HepG2 (cell line): ENCODE measurements around the gene ELAPOR1. TPM values are rescaled to one million over a fixed set of nuclear protein-coding genes. Genes with fewer than 3 reads are reported as not detected.

Source experiments
- AGO2 ChIP-seq: fragments of 200-400 bp; formaldehyde crosslinking; optimal IDR thresholded peaks from 2 replicates; pipeline ENCODE3; 2017; ENCODE audit warnings: mild to moderate bottlenecking, low read depth, low read length, moderate library complexity
- ATF3 ChIP-seq: sonication (generic); formaldehyde crosslinking; IDR thresholded peaks from 2 replicates; pipeline ENCODE4 v1.4.0; 2020; ENCODE audit warnings: missing genetic modification reagents
- ATF7 ChIP-seq, 2 experiments: fragments of 450-650 bp in 1 of 2; sonication (generic) in 1 of 2; formaldehyde crosslinking in 1 of 2; IDR thresholded peaks; 2 replicates each; pipeline versions ENCODE4 v1.4.0 to v1.6.1; 2016 to 2020; ENCODE audit warnings: antibody characterized with exemption in 1 of 2, mild to moderate bottlenecking in 1 of 2, missing genetic modification reagents in 1 of 2
- CAMTA2 ChIP-seq: sonication (generic); formaldehyde crosslinking; IDR thresholded peaks from 2 replicates; pipeline ENCODE4 v1.4.0; 2020; ENCODE audit warnings: mild to moderate bottlenecking, missing genetic modification reagents, borderline replicate concordance
- CREM ChIP-seq, 2 experiments: sonication (generic) in 1 of 2; formaldehyde crosslinking in 1 of 2; IDR thresholded peaks; 2 replicates each; pipeline versions ENCODE4 v1.4.0 to v1.6.1; 2016 to 2020; ENCODE audit warnings: antibody characterized with exemption in 1 of 2, mild to moderate bottlenecking in 1 of 2, missing genetic modification reagents in 1 of 2
- CSRNP2 ChIP-seq: sonication (generic); formaldehyde crosslinking; conservative IDR thresholded peaks from 2 replicates; pipeline ENCODE4 v1.8.0; 2022; ENCODE audit warnings: low read depth, missing genetic modification reagents
- FOXP4 ChIP-seq: sonication (generic); formaldehyde crosslinking; IDR thresholded peaks from 2 replicates; pipeline ENCODE4 v1.4.0; 2020; ENCODE audit warnings: missing genetic modification reagents
- GLI4 ChIP-seq: sonication (generic); formaldehyde crosslinking; IDR thresholded peaks from 2 replicates; pipeline ENCODE4 v1.5.1; 2020; ENCODE audit warnings: missing genetic modification reagents, mild to moderate bottlenecking, moderate library complexity, borderline replicate concordance
- IRF1 ChIP-seq: sonication (generic); formaldehyde crosslinking; IDR thresholded peaks from 2 replicates; pipeline ENCODE4 v1.4.0; 2020; ENCODE audit warnings: low read depth, mild to moderate bottlenecking, missing genetic modification reagents
- NFE2L1 ChIP-seq: sonication (generic); formaldehyde crosslinking; IDR thresholded peaks from 2 replicates; pipeline ENCODE4 v1.4.0; 2020; ENCODE audit warnings: missing genetic modification reagents, mild to moderate bottlenecking, borderline replicate concordance
- NFIC ChIP-seq: IDR thresholded peaks from 2 replicates; pipeline ENCODE4 v1.6.1; 2012; ENCODE audit warnings: mild to moderate bottlenecking, low read length, inconsistent platforms
- NPAS2 ChIP-seq: sonication (generic); formaldehyde crosslinking; IDR thresholded peaks from 2 replicates; pipeline ENCODE4 v1.8.0; 2022; ENCODE audit warnings: mild to moderate bottlenecking, missing genetic modification reagents, borderline replicate concordance
- POLR2A ChIP-seq, 2 experiments: IDR thresholded peaks; 2 replicates each; pipeline ENCODE4 v1.6.1; 2011; ENCODE audit warnings: low read depth in 2 of 2, low read length in 2 of 2, mild to moderate bottlenecking in 1 of 2, moderate library complexity in 1 of 2; ENCODE audit not compliant: insufficient read depth in 1 of 2
- SIN3A ChIP-seq: IDR thresholded peaks from 2 replicates; pipeline ENCODE4 v1.6.1; 2011; ENCODE audit warnings: low read depth, mild to moderate bottlenecking, control low read depth, low read length, borderline replicate concordance
- SMAD1 ChIP-seq: sonication (generic); formaldehyde crosslinking; IDR thresholded peaks from 2 replicates; pipeline ENCODE4 v1.4.0; 2020; ENCODE audit warnings: missing genetic modification reagents, low read depth, mild to moderate bottlenecking, borderline replicate concordance
- SSRP1 ChIP-seq: IDR thresholded peaks from 2 replicates; pipeline ENCODE4 v1.6.1; 2016; ENCODE audit warnings: control low read depth
- TFAP4 ChIP-seq: sonication (generic); IDR thresholded peaks from 2 replicates; pipeline ENCODE4 v1.6.1; 2016; ENCODE audit warnings: low read depth, borderline replicate concordance
- ZBTB21 ChIP-seq: sonication (generic); formaldehyde crosslinking; IDR thresholded peaks from 2 replicates; pipeline ENCODE4 v1.4.0; 2020; ENCODE audit warnings: missing genetic modification reagents
- ZBTB38 ChIP-seq: sonication (generic); formaldehyde crosslinking; IDR thresholded peaks from 2 replicates; pipeline ENCODE4 v1.5.1; 2020; ENCODE audit warnings: mild to moderate bottlenecking, missing genetic modification reagents
- ZNF160 ChIP-seq: sonication (generic); formaldehyde crosslinking; IDR thresholded peaks from 2 replicates; pipeline ENCODE4 v1.8.0; 2022; ENCODE audit warnings: mild to moderate bottlenecking, inconsistent platforms, missing genetic modification reagents
- ZNF510 ChIP-seq: sonication (generic); formaldehyde crosslinking; IDR thresholded peaks from 2 replicates; pipeline ENCODE4 v1.4.0; 2020; ENCODE audit warnings: low read depth, mild to moderate bottlenecking, missing genetic modification reagents
- ZNF703 ChIP-seq: sonication (generic); formaldehyde crosslinking; IDR thresholded peaks from 2 replicates; pipeline ENCODE4 v1.5.1; 2020; ENCODE audit warnings: missing genetic modification reagents, mild to moderate bottlenecking, moderate library complexity, borderline replicate concordance
- polyA plus RNA-seq, 8 experiments: library from polyadenylated mRNA; depleted of rRNA in 3 of 8; stranded (reverse) in 7 of 8; unstranded in 1 of 8; fragments of >200 nt; fragmentation: Illumina TruSeq in 4 of 8; extraction: Trizol in 4 of 8; gene quantifications; 2 replicates each; pipeline versions ENCODE4 v1.2.1 to v1.2.3, GENCODE V29; 2011 to 2016; ENCODE audit warnings: low read depth in 4 of 8, missing spikeins in 1 of 8, mixed read lengths in 1 of 8; ENCODE audit not compliant: insufficient read depth in 1 of 8
- total RNA-seq, 5 experiments: library from RNA; depleted of rRNA; stranded (reverse); fragments of >200 nt; fragmentation: Illumina TruSeq; extraction: Trizol; gene quantifications; 2 replicates each; pipeline ENCODE4 v1.2.3, GENCODE V29; 2016; ENCODE audit warnings: low read depth in 1 of 5

Gene ELAPOR1
- total and polyA plus RNA-seq, 2 of the 13 experiments (the other 11 are each of a cell fraction or from before 2014, with no cell fraction given) = 0.13 to 0.20 TPM

- TF ChIP-seq GLI4 = peak; percentile 85; the same call in 1 of the 2 replicates
- no peak; the same call in 1 of the 2 replicates for TF ChIP-seq ZBTB21 (CRISPR knock-in tag)
- peak; percentile 98 for TF ChIP-seq AGO2
- TF ChIP-seq ZNF160 (CRISPR knock-in tag) = peak; percentile 68
- TF ChIP-seq IRF1 (CRISPR knock-in tag) = 0 out of 2 replicates have a peak, but pooled peaks have one; percentile 24
- TF ChIP-seq SSRP1 (CRISPR knock-in tag) = peak; percentile 74; the same call in 1 of the 2 replicates
- no peak; the same call in 1 of the 2 replicates for TF ChIP-seq NFE2L1
- TF ChIP-seq NPAS2 (CRISPR knock-in tag) = no peak
- peak; percentile 100 for TF ChIP-seq POLR2A (IDR thresholded peaks at IDR 0.05; ENCODE audit: insufficient read depth in 1 of 2, low read depth in 2 of 2, low read length in 2 of 2)
- TF ChIP-seq ATF7 (IDR thresholded peaks at IDR 0.05) = no peak
- TF ChIP-seq ATF7 (CRISPR knock-in tag; IDR thresholded peaks at IDR 0.05) = 0 out of 2 replicates have a peak, but pooled peaks have one; percentile 64
- no peak for TF ChIP-seq ZNF703 (CRISPR knock-in tag)
- TF ChIP-seq ZBTB38 (CRISPR knock-in tag) = peak; percentile 92
- 0 out of 2 replicates have a peak, but pooled peaks have one; percentile 76 for TF ChIP-seq ZNF510 (CRISPR knock-in tag)
- TF ChIP-seq NFIC = no peak
- TF ChIP-seq CREM (IDR thresholded peaks at IDR 0.05) = peak; percentile 79
- no peak for TF ChIP-seq CREM (CRISPR knock-in tag; IDR thresholded peaks at IDR 0.05)
- peak; percentile 14; the same call in 1 of the 2 replicates for TF ChIP-seq TFAP4
- TF ChIP-seq CSRNP2 = no peak; the same call in 1 of the 2 replicates
- peak; percentile 86; the same call in 1 of the 2 replicates for TF ChIP-seq SIN3A
- TF ChIP-seq CAMTA2 (CRISPR knock-in tag) = peak; percentile 85; the same call in 1 of the 2 replicates
- peak; percentile 78 for TF ChIP-seq FOXP4 (CRISPR knock-in tag)
- TF ChIP-seq SMAD1 (CRISPR knock-in tag) = peak; percentile 65; the same call in 1 of the 2 replicates
- TF ChIP-seq ATF3 (CRISPR knock-in tag) = no peak
Observed at GRCh38 chr1:109099938-109100773, 13.8 kb upstream of the ELAPOR1 start (continued).
